HG03095 (cell line): ENCODE data around the gene SHOC2.

Experiments
- ATAC-seq: cut with Tn5 transposase; IDR thresholded peaks from one replicate; pipeline ENCODE4 v1.9.1; 2021; ENCODE audit warnings: moderate library complexity; ENCODE audit not compliant: unreplicated experiment

The SHOC2 gene

DNA sequence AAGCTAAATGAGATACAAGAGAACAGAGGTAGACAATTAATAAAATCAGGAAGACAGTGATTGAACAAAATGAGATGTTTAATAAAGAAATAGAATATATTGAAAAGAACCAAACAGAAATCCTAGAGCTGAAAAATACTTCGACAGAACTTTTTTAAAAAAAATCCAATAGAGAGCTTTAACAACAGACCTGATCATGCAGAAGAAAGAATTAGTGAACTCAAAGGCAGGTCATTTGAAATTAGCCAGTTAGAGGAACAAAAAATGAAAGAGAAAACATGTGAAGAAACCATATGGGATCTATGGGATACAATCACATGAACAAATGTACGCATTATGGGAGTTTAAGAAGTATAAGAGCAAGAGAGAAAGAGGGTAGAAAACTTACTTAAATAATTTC, 120.1 kb downstream of the SHOC2 start:
- no peak for ATAC-seq

DNA sequence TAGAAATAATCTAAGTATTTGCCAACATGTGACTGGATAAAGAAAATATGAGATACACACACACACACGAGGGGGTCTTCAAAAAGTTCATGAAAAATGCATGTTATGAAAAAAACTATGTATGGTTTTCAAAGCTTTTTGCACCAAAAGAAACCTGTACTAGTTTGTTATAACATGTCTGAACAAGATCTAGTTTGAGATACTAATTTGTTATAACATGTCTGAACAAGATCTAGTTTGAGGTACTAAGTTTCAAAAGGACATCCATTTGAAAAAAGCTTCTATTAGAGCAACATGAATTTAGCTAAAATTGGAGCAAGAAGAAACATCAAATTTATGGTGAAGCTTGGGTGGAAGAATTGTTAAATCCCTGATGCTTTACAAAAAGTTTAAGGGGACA, 137.6 kb downstream of the SHOC2 start:
- ATAC-seq, result no peak
